Stimulated activated effector memory CD8-positive, alpha-beta T cell treated with anti-CD3 and anti-CD28 coated beads, Interleukin-12 subunit alpha, Interleukin-12 subunit beta, amount 100 ng/mL, for 72 hours (primary cell): ENCODE measurements around the gene RHOT2.
"Not testable (repeated sequence)": the region's sequence is repeated elsewhere in the genome, so short reads cannot be mapped to it uniquely, and the experiment has no call there.

Source experiments
- ATAC-seq: fragments of 150-1000 bp; cut with Tn5 transposase; 2 replicates; pipeline ENCODE4 v1.10.0; 2021
- DNase-seq, 2 donors: peaks; one replicate each; pipeline ENCODE4 v3.0.0; 2021 to 2022; ENCODE audit warnings: low spot score in 2 of 2
- H3K27ac Mint-ChIP-seq: one replicate; pipeline ENCODE4 v1.8.0; 2022; ENCODE audit warnings: mild to moderate bottlenecking, mixed read lengths
- H3K36me3 Mint-ChIP-seq: one replicate; pipeline ENCODE4 v1.8.0; 2022; ENCODE audit warnings: mild to moderate bottlenecking, mixed read lengths
- H3K4me1 Mint-ChIP-seq: one replicate; pipeline ENCODE4 v1.8.0; 2022; ENCODE audit warnings: mixed read lengths
- H3K4me3 Mint-ChIP-seq: one replicate; pipeline ENCODE4 v1.8.0; 2022; ENCODE audit warnings: mild to moderate bottlenecking, mixed read lengths
- H3K9me3 Mint-ChIP-seq: one replicate; pipeline ENCODE4 v1.8.0; 2022; ENCODE audit warnings: mixed read lengths

The RHOT2 gene

DNA sequence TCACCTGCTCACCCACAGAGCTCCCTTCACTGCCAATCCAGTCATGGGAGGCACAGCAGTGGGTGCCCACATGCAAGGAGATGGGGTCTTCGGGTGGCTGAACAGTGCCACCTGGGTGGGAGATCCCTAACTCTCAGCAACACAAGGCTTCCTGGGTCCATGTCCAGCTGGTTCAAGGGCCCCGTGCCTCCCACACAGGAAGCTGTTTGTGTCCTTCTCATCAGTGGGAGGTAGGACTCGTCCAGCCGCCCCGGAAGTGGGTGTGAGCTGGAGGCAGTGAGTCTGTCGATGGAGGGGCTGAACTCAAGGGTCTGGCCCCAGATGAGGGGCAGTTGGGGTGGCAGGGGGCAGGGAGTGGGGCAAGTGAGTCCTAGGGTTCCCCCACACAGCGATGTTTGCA, 36.1 kb downstream of the RHOT2 start:
- Mint-ChIP-seq H3K27ac (no peak overlapping the region), H3K9me3 (no peaks in the 10 kb centered on the region), H3K36me3 (peaks cover 5% of the 10 kb centered on the region), H3K4me3 (no peak overlapping the region), H3K4me1 (peaks cover 6% of the 10 kb centered on the region)
- no peak for ATAC-seq
- DNase-seq, result no peak

DNA sequence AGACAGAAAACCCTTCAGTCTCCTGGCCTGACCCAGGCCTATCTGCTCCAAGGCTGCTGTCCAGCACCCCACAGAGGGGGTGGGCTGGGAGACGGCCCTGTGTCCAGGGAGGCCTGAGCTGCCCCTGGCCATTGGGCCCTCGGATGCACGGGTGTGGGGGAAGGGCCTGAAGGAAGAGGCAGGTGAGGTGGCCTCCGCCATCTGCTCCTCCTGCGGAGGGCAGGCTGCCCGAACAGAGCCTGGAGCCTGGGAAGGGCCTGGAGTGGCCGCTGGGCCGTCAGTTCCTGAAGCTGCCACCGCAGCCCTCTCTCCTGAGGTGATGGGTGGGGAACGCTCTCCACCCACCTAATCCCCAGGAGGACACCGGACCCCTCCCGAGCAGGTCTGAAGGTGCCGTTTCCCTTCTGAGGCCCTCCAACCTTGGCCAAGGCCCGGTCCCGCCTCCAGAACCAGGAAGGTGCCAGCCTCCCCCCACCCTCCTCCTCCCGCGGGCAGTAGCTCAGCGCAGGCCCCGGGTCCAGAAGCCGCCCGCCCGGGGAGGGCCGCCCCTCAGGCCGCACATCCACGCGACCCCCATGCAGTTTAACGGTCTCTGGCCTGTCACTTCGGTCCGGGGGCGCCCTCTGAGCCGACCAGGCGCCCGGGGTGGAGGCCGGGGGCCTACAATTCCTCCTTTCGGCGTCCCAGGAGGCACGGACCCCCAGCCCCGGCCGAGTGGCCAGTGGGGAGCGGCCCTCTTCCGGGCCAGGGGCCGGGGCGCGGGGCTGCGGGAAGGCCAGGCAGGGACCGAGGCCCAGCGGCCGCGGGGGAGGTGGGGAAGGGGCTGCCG, 36.8 kb downstream of the RHOT2 start:
- no peaks in the 10 kb centered on the region for H3K9me3 Mint-ChIP-seq
- H3K27ac Mint-ChIP-seq, result no peak overlapping the region
- no peak overlapping the region for H3K4me3 Mint-ChIP-seq

DNA sequence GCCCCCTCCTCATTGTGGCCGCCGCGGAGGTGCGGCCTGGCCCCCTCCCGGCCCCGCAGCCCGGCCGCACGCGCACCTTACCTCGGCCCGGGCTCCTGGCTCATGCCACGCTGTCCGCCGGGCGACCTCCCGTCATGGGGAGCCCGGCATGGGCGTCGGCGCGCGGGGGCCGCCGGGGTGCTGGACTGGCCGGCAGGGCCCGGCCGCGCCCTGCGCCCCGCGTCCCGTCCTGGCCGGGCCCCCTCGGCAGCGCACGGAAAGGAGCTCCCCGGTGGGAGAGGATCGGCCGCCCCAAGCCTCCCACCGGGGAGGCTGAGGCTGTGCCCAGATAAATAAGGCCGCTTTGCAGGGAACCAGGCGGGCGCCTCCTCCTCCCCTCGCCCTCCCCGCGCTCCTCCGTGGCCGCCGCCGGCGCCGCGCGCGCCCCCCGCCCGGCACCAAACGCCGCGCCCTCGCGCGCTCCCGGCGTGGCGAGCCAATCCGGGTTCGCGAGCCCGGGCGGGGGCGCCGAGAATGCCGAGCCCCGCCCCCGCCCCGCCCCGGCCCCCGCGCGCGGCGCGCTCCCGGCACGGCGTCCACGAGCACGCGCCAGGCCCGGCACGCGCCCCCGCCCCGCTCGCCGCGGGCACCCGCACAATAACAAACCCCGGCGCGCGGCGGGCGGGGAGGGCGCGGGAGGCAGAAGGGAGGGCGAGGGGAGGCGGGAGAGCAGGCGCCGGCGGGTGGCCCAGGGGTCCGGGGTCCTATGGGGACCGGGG, 37.7 kb downstream of the RHOT2 start, which contains the start of gene FBXL16:
TSS of gene FBXL16 (minus strand) at position 371 of the 758 bp plus-strand sequence. CDS start 8,396 bp downstream, outside the sequence.
- no peaks in the 10 kb centered on the region for H3K4me1 Mint-ChIP-seq
- no peak within 1 kb of the TSS for H3K27ac Mint-ChIP-seq
- no peak for ATAC-seq
- H3K4me3 Mint-ChIP-seq, result no peak within 1 kb of the TSS
- peaks cover 5% of the 10 kb centered on the region for H3K36me3 Mint-ChIP-seq
- no peaks in the 10 kb centered on the region for H3K9me3 Mint-ChIP-seq
- DNase-seq, result no peak

More for the DNA sequence above, 36.8 kb downstream of the RHOT2 start:
- DNase-seq, result no peak
- H3K4me1 Mint-ChIP-seq, result no peaks in the 10 kb centered on the region
- H3K36me3 Mint-ChIP-seq, result peaks cover 5% of the 10 kb centered on the region
- ATAC-seq, result no peak

DNA sequence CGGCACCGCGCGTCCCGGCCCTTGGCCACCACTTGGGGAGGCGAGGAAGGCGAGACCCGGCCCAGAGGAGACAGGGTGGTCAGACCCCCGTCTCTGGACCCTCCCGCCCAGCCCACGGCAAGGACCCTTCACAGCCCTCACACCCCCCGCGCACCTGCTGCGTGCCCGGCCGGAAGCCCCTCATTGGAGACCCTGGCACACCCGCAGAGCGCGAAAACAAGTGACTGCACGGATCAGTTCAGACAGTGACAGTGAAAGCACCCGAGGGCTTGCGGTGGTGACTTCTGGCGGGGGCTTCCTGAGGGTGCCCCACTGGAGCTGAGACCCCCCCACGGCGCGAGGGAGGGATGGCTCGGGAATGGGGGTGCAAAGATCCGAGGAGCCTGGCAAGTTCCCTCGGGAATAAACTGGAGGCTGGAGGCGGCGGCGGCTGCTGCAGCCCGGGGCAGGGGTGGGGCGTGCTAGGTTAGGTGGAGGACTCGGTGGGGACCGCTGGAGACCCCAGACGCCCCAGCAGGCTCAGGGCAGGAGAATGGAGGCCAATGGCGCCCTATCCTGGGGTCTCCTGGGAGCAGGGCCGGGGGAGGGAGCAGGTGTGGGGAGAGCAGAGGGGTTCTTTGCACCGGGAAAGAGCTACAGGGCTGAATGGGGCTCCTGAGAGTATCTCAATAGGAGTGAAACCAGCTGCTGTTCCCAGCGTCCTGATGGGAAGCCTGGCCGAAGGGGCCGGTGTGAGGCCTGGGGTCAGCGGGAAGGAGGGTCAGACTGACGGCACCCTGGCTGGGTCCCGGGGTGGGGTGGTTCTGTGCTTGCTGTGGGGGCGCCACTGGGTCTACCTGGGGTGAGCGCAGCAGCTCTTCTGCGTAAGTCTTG, 38.5 kb downstream of the RHOT2 start:
- ATAC-seq (no peak), DNase-seq (no peak)
- Mint-ChIP-seq H3K4me3 (no peak overlapping the region), H3K4me1 (no peaks in the 10 kb centered on the region), H3K36me3 (peaks cover under 1% of the 10 kb centered on the region), H3K9me3 (no peaks in the 10 kb centered on the region), H3K27ac (no peak overlapping the region)

DNA sequence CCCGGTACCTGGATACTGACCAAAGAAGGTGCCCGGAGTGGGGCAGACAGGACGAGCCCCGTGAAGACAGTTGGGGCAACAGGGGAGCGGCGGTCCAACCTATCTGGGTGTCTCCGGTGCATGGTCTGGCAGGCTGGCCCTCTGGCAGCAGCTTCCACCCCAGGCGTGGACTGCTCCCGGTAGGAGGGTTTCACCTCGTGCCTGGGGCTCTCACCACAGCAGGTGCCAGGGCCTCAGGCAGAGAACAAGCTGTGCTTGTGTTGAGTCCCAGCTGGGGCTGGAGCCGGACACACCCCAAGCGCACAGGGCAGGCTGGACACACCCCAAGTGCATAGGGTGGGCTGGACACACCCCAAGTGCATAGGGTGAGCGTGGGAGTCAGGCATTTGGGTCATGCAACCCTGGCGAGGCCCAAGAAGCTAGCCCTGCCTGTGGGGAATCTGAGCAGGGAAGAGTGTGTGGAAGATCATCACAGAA, 39.2 kb downstream of the RHOT2 start:
- ATAC-seq, result no peak

DNA sequence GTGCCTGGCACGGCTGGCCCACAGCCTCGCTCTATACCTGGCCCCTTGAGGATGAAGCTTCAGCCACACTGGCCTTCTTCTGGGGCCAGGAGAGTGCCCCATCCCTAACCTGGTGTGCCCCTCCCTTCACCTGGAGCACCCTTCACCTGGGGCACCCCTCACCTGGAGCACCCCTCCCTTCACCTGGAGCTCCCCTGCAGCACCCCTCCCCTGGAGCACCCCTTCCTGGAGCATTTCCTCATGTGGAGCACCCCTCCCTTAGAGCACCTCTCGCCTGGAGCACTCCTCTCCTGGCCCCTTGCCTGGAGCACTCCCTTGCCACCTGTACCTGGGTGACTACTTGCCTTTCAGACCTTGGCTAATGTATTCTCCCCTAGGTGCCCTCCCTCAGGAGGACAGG, 40.1 kb downstream of the RHOT2 start:
- DNase-seq, result no peak
- ATAC-seq, result no peak
- Mint-ChIP-seq H3K27ac (no peak overlapping the region), H3K36me3 (no peaks in the 10 kb centered on the region), H3K4me3 (no peak overlapping the region), H3K9me3 (no peaks in the 10 kb centered on the region), H3K4me1 (peaks cover 5% of the 10 kb centered on the region)

More for the DNA sequence above, 39.2 kb downstream of the RHOT2 start:
- DNase-seq, result no peak
- Mint-ChIP-seq H3K9me3 (no peaks in the 10 kb centered on the region), H3K36me3 (no peaks in the 10 kb centered on the region), H3K27ac (no peak overlapping the region), H3K4me1 (no peaks in the 10 kb centered on the region), H3K4me3 (no peak overlapping the region)

DNA sequence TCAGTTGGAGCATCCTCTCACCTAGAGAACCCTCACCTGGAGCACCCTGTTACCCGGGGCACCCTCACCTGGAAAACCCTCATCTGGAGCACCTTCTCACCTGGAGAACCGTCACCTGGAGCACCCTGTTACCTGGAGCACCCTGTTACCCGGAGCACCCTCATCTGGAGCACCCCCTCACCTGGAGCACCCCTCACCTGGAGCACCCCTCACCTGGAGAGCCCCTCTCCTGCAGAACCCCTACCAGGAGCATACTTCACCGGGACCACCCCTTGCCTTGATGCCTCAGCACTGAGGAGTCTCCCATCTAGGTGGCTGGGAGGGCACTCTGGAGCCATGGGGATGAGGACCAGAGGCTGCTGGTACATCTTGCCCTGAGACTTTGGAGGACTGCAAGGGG, 41.0 kb downstream of the RHOT2 start:
- DNase-seq (no peak), ATAC-seq (no peak)
- no peak overlapping the region for H3K4me3 Mint-ChIP-seq
- H3K9me3 Mint-ChIP-seq, result no peaks in the 10 kb centered on the region
- no peak overlapping the region for H3K27ac Mint-ChIP-seq
- no peaks in the 10 kb centered on the region for H3K36me3 Mint-ChIP-seq
- H3K4me1 Mint-ChIP-seq, result peaks cover 5% of the 10 kb centered on the region

DNA sequence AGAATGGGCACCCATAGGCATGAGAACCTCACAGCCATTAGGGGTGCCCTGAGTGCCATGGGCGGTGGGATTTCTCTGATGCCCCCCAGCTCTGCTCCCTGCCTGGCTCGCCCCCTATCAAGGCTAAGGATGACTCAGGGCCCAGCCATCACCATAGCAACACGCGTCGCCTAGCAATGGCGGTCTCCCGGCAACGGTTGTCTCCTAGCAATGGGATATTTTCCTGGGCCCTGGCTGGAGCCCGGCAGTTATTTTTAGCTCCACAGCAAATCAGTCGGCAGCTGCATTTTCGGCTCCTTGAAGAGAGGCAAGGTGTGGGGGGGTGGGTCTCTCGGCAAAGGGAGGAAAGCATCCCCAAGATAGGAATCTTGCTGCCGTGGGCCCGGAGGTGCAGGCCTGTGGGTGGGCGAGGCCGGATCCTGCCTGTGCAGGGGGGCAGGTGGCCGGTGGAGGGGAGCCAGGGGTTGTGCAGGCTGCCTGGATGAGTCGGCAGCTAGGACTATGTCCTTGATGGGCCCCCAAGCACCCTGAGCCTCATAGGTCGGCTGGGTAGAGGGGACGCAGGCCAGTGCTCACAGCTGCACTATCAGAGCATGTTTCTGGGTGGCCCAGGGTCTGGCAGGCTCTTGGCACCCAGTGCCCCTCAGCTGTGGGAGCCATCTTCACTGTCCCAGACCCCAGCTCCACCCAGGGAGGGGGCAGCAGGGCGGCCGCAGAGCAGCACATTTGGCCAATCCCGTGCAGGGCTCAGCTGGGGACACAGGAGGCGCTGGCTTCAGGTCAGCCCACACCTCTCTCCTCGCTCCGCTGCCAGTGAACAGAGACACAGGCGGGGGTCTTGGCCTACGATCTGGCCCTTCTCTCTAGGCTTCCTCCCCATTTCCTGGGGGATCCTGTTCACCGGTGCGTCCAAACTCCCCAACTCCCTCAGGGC, 41.9 kb downstream of the RHOT2 start:
- H3K27ac Mint-ChIP-seq, result no peak overlapping the region
- no peaks in the 10 kb centered on the region for H3K36me3 Mint-ChIP-seq
- H3K9me3 Mint-ChIP-seq, result no peaks in the 10 kb centered on the region
- no peak overlapping the region for H3K4me3 Mint-ChIP-seq
- DNase-seq, result no peak
- ATAC-seq, result no peak
- peaks cover 5% of the 10 kb centered on the region for H3K4me1 Mint-ChIP-seq

DNA sequence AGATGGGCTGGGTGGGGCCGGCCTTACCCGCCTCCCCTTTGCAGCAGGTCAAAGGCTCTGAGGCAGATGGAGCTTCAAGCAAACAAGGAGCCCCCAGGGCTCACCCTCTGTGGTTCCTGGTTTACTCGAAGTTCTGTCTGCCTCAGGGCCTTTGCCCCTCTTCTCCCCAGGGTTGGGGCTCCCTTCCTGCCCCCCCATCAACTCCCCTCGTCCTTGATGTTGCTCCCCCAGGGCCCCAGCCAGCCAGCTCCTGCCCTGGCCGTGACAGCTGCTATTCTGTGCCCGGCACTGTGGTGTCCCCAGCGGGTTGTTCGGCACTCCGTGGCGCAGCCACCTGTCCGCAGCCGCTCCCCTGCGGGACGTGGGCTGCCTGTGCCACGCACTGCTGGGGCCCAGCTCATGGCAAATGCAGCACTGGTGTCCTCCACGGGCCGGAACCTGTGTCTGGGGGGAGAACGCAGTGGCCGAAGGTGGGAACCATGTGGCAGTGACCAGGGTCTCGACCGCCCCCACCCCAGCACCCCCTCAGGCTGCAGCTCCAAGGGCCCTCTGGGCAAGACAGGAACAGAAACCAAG, 42.7 kb downstream of the RHOT2 start:
- H3K27ac Mint-ChIP-seq, result no peak overlapping the region
- DNase-seq (no peak), ATAC-seq (no peak)
- H3K4me1 Mint-ChIP-seq, result peaks cover 5% of the 10 kb centered on the region
- no peak overlapping the region for H3K4me3 Mint-ChIP-seq
- no peaks in the 10 kb centered on the region for H3K9me3 Mint-ChIP-seq
- no peaks in the 10 kb centered on the region for H3K36me3 Mint-ChIP-seq

DNA sequence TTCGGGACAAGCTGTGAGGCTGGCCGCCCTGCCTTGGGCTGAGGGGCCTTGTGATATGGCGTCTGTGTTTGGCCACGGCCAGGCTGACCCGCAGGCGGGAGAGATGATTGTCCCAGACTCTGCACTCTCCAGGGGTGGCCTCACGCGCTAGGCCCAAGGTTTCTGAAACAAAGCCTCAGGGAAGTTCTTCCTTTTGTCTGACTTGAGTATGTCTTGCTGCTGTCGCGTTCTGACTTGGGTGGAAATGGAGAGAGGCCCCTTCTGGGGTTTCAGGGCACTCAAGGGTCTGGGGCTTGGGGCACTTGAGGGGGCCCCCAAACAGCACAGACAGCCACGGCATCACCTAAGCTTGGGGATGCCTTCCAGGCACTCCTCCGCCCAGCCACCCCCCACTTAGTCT, 43.2 kb downstream of the RHOT2 start:
- H3K4me1 Mint-ChIP-seq, result peaks cover 6% of the 10 kb centered on the region
- DNase-seq (no peak), ATAC-seq (no peak)
- H3K36me3 Mint-ChIP-seq, result no peaks in the 10 kb centered on the region
- H3K27ac Mint-ChIP-seq, result no peak overlapping the region
- no peak overlapping the region for H3K4me3 Mint-ChIP-seq
- no peaks in the 10 kb centered on the region for H3K9me3 Mint-ChIP-seq

DNA sequence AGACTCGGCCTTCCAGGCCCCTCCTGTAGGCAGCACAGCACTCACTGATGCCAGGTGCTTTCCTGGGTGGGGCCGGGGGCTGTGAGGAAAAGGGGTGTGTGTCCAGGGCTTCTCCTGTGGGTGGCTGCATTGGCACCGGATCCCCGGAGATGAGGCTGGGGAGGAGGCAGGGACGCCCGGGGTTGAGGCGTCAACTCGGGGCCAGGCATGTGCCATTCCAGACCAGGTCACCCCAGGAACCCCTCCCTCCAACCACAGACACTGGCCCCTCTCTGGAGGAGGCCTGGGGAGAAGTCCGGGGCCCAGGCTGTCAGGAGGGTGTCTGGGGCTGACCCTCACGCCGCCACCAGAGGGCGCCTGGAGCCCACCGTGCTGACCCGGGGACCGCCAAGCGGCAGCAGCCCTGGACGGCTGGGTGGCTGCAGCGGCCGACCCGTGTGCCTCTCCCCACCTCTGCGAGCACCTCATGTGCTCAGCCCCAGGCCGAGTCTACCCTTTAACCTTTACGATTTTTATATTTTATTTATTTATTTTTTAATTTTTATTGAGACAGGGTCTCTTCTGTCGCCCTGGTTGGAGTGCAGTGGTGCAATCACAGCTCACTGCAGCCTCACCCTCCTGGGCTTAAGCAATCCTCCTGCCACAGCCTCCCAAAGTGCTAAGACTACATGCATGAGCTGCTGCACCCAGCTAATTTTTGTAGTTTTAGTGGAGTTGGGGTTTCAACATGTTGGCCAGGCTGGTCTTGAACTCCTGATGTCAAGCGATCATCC, 43.8 kb downstream of the RHOT2 start:
- Mint-ChIP-seq H3K9me3 (no peaks in the 10 kb centered on the region), H3K27ac (no peak overlapping the region), H3K4me1 (peaks cover 11% of the 10 kb centered on the region), H3K4me3 (no peak overlapping the region), H3K36me3 (peaks cover 4% of the 10 kb centered on the region)
- ATAC-seq (peak; percentile 70), DNase-seq (peak; percentile 89 to 91)

DNA sequence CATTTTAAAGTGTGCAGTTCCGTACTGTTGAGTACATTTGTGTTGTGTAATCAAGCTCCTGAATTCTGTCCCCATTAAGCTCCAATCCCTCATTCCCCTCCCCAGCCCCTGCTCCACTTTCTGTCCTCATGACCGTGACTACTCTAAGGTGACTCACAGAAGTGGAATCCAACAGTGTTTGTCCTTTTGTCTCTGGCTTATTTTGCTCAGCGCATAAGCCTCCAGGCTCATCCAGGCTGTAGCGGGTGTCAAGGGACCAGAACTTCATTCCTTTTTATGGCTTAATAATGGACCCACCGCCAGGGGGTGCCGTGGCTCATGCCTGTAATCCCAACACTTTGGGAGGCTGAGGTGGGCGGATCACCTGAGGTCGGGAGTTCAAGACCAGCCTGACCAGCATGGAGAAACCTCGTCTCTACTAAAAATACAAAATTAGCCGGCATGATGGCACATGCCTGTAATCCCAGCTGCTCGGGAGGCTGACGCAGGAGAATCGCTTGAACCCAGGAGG, 44.9 kb downstream of the RHOT2 start:
- H3K4me1 Mint-ChIP-seq, result peaks cover 11% of the 10 kb centered on the region
- peak; percentile 43 to 79 for DNase-seq
- not testable (repeated sequence) for ATAC-seq, H3K9me3 Mint-ChIP-seq, H3K4me3 Mint-ChIP-seq, H3K27ac Mint-ChIP-seq, H3K36me3 Mint-ChIP-seq

DNA sequence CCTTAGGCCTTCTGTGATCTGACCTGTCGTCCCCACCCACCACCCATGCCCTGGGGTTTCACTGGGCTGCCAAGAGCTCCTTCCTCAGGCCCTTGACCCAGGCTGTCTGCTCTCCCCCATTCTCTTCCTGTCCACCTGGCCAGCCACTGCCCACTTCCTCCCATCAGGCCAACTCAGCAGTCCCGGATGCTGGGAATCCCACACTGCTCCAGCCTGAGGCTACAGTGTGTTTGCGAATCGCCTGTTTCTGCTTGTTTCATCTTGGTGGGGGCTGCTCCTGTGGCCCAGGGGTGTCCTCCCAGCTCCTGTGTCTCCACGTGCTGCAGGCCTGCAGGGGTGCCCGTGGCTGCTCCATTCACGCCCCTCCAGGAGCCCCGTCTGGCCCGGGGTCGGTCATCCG, 46.1 kb downstream of the RHOT2 start:
- H3K27ac Mint-ChIP-seq, result no peak overlapping the region
- peaks cover 5% of the 10 kb centered on the region for H3K36me3 Mint-ChIP-seq
- no peak for ATAC-seq
- no peak for DNase-seq
- peaks cover 13% of the 10 kb centered on the region for H3K4me1 Mint-ChIP-seq
- peak overlapping the region; percentile 22 for H3K4me3 Mint-ChIP-seq
- no peaks in the 10 kb centered on the region for H3K9me3 Mint-ChIP-seq
